IPS-15b (cell line): ENCODE data around the gene SULT2B1.
A peak's percentile ranks its signal among the peaks of the same experiment; 100 is the strongest.
"Not testable (repeated sequence)": the region's sequence is repeated elsewhere in the genome, so short reads cannot be mapped to it uniquely, and the experiment has no call there.

ENCODE experiments used
- H3K27me3 ChIP-seq: one replicate; pipeline ENCODE4 v1.6.1; 2013; ENCODE audit warnings: low read length; ENCODE audit not compliant: control insufficient read depth, insufficient read depth
- H3K36me3 ChIP-seq: one replicate; pipeline ENCODE4 v1.6.1; 2013; ENCODE audit warnings: low read length; ENCODE audit not compliant: control insufficient read depth, insufficient read depth
- H3K4me1 ChIP-seq: one replicate; pipeline ENCODE4 v1.6.1; 2013; ENCODE audit warnings: mild to moderate bottlenecking, low read length; ENCODE audit not compliant: control insufficient read depth, insufficient read depth
- H3K4me3 ChIP-seq: one replicate; pipeline ENCODE4 v1.5.1; 2013; ENCODE audit warnings: low read depth, low read length
- H3K9ac ChIP-seq: one replicate; pipeline ENCODE4 v1.6.1; 2013; ENCODE audit warnings: low read depth, mild to moderate bottlenecking, low read length
- H3K9me3 ChIP-seq: one replicate; pipeline ENCODE4 v1.6.1; 2013; ENCODE audit warnings: mild to moderate bottlenecking, low read length; ENCODE audit not compliant: control insufficient read depth, insufficient read depth

SULT2B1 gene

GRCh38 chr19:48512504-48513288 lies 39.3 kb upstream of the SULT2B1 start:
- Histone ChIP-seq H3K9ac (no peak overlapping the region), H3K4me3 (peak overlapping the region; percentile 63), H3K27me3 (peaks cover 14% of the 10 kb centered on the region), H3K36me3 (no peaks in the 10 kb centered on the region), H3K4me1 (peaks cover 8% of the 10 kb centered on the region), H3K9me3 (no peaks in the 10 kb centered on the region)

GRCh38 chr19:48513289-48514122 lies 38.5 kb upstream of the SULT2B1 start:
- H3K9ac ChIP-seq: no peak overlapping the region
- no peaks in the 10 kb centered on the region for H3K36me3 ChIP-seq
- peaks cover 14% of the 10 kb centered on the region for H3K27me3 ChIP-seq
- H3K9me3 ChIP-seq: no peaks in the 10 kb centered on the region
- peaks cover 8% of the 10 kb centered on the region for H3K4me1 ChIP-seq
- peak overlapping the region; percentile 63 for H3K4me3 ChIP-seq

GRCh38 chr19:48514123-48514458 lies 37.9 kb upstream of the SULT2B1 start:
- H3K9me3 ChIP-seq: no peaks in the 10 kb centered on the region
- H3K4me1 ChIP-seq: peaks cover 8% of the 10 kb centered on the region
- no peak overlapping the region for H3K9ac ChIP-seq
- H3K36me3 ChIP-seq: no peaks in the 10 kb centered on the region
- H3K4me3 ChIP-seq: peak overlapping the region; percentile 63
- peaks cover 14% of the 10 kb centered on the region for H3K27me3 ChIP-seq

GRCh38 chr19:48516536-48516935 lies 35.4 kb upstream of the SULT2B1 start:
- Histone ChIP-seq H3K27me3 (peaks cover 14% of the 10 kb centered on the region), H3K4me3 (no peak overlapping the region), H3K9ac (no peak overlapping the region), H3K9me3 (no peaks in the 10 kb centered on the region), H3K4me1 (peaks cover 2% of the 10 kb centered on the region), H3K36me3 (no peaks in the 10 kb centered on the region)

GRCh38 chr19:48518207-48518606 lies 33.8 kb upstream of the SULT2B1 start:
- H3K4me3 ChIP-seq: no peak overlapping the region
- peaks cover under 1% of the 10 kb centered on the region for H3K27me3 ChIP-seq
- H3K36me3 ChIP-seq: no peaks in the 10 kb centered on the region
- H3K9ac ChIP-seq: no peak overlapping the region
- no peaks in the 10 kb centered on the region for H3K9me3 ChIP-seq
- no peaks in the 10 kb centered on the region for H3K4me1 ChIP-seq

- not testable (repeated sequence) for H3K27me3 ChIP-seq, H3K4me3 ChIP-seq, H3K9me3 ChIP-seq, H3K36me3 ChIP-seq, H3K9ac ChIP-seq, H3K4me1 ChIP-seq
Observed at GRCh38 chr19:48519426-48519825, 32.5 kb upstream of the SULT2B1 start.

GRCh38 chr19:48520134-48520533 lies 31.8 kb upstream of the SULT2B1 start:
- Histone ChIP-seq H3K4me1 (no peaks in the 10 kb centered on the region), H3K9ac (no peak overlapping the region), H3K36me3 (no peaks in the 10 kb centered on the region), H3K4me3 (no peak overlapping the region), H3K9me3 (no peaks in the 10 kb centered on the region), H3K27me3 (no peaks in the 10 kb centered on the region)

- Histone ChIP-seq H3K9ac (no peak overlapping the region), H3K36me3 (no peaks in the 10 kb centered on the region), H3K4me3 (no peak overlapping the region), H3K4me1 (no peaks in the 10 kb centered on the region), H3K9me3 (no peaks in the 10 kb centered on the region), H3K27me3 (no peaks in the 10 kb centered on the region)
Observed at GRCh38 chr19:48524221-48524620, 27.8 kb upstream of the SULT2B1 start.

- H3K9ac ChIP-seq: no peak overlapping the region
- H3K27me3 ChIP-seq: no peaks in the 10 kb centered on the region
- no peaks in the 10 kb centered on the region for H3K9me3 ChIP-seq
- no peaks in the 10 kb centered on the region for H3K4me1 ChIP-seq
- no peaks in the 10 kb centered on the region for H3K36me3 ChIP-seq
- H3K4me3 ChIP-seq: no peak overlapping the region
Observed at GRCh38 chr19:48524732-48525131, 27.2 kb upstream of the SULT2B1 start.

GRCh38 chr19:48529156-48529555 lies 22.8 kb upstream of the SULT2B1 start:
- no peaks in the 10 kb centered on the region for H3K36me3 ChIP-seq
- no peaks in the 10 kb centered on the region for H3K9me3 ChIP-seq
- H3K27me3 ChIP-seq: no peaks in the 10 kb centered on the region
- no peak overlapping the region for H3K9ac ChIP-seq
- H3K4me1 ChIP-seq: peaks cover 2% of the 10 kb centered on the region
- H3K4me3 ChIP-seq: no peak overlapping the region

GRCh38 chr19:48530066-48530720 lies 21.8 kb upstream of the SULT2B1 start:
- H3K9ac ChIP-seq: no peak overlapping the region
- H3K9me3 ChIP-seq: no peaks in the 10 kb centered on the region
- H3K4me3 ChIP-seq: no peak overlapping the region
- no peaks in the 10 kb centered on the region for H3K27me3 ChIP-seq
- H3K4me1 ChIP-seq: peaks cover 2% of the 10 kb centered on the region
- no peaks in the 10 kb centered on the region for H3K36me3 ChIP-seq
